ENCODE data around the gene SCUBE1.

Gene SCUBE1

GRCh38 chr22:43233529-43233928 is 109.6 kb downstream of the SCUBE1 start:
- DNase-seq = no peak

- no peak for DNase-seq
These were observed 110.7 kb downstream of the SCUBE1 start for GRCh38 chr22:43232445-43232844.

- DNase-seq = no peak
These were observed 111.5 kb downstream of the SCUBE1 start for GRCh38 chr22:43231724-43232034.

- DNase-seq = peak; percentile 65
These were observed 112.0 kb downstream of the SCUBE1 start for GRCh38 chr22:43230971-43231723.

GRCh38 chr22:43230571-43230970 is 112.6 kb downstream of the SCUBE1 start:
- DNase-seq = no peak

- DNase-seq = no peak
These were observed 114.3 kb downstream of the SCUBE1 start for GRCh38 chr22:43228863-43229262.

GRCh38 chr22:43228330-43228729 is 114.8 kb downstream of the SCUBE1 start:
- no peak for DNase-seq

- DNase-seq = no peak
These were observed 115.9 kb downstream of the SCUBE1 start for GRCh38 chr22:43227239-43227630.

- DNase-seq = no peak
These were observed 116.6 kb downstream of the SCUBE1 start for GRCh38 chr22:43226377-43227238.

- DNase-seq = no peak
These were observed 117.6 kb downstream of the SCUBE1 start for GRCh38 chr22:43225609-43226008.

GRCh38 chr22:43222987-43223386 is 120.2 kb downstream of the SCUBE1 start:
- no peak for DNase-seq

- no peak for DNase-seq
These were observed 120.9 kb downstream of the SCUBE1 start for GRCh38 chr22:43222262-43222661.

- DNase-seq = no peak
These were observed 122.4 kb downstream of the SCUBE1 start for GRCh38 chr22:43220625-43221380.

GRCh38 chr22:43218786-43219185 is 124.4 kb downstream of the SCUBE1 start:
- no peak for DNase-seq

GRCh38 chr22:43217285-43218030 is 125.7 kb downstream of the SCUBE1 start:
- DNase-seq = no peak

GRCh38 chr22:43216738-43217137 is 126.4 kb downstream of the SCUBE1 start:
- no peak for DNase-seq

- DNase-seq = no peak
These were observed 129.2 kb downstream of the SCUBE1 start for GRCh38 chr22:43213962-43214361.

GRCh38 chr22:43213051-43213450 is 130.1 kb downstream of the SCUBE1 start:
- no peak for DNase-seq

GRCh38 chr22:43212434-43212952 is 130.7 kb downstream of the SCUBE1 start:
- DNase-seq = no peak

GRCh38 chr22:43211941-43212433 is 131.2 kb downstream of the SCUBE1 start:
- DNase-seq = no peak

- DNase-seq = no peak
These were observed 132.3 kb downstream of the SCUBE1 start for GRCh38 chr22:43210631-43211515.

All from NCI-H2029 treated with DMSO at 0.1 percent for 48 hours (cell line).